Coronary artery (tissue), 2 donors: ENCODE measurements around the gene GOSR1.
"Not testable (repeated sequence)": the region's sequence is repeated elsewhere in the genome, so short reads cannot be mapped to it uniquely, and the experiment has no call there.

ENCODE experiments used
- DNase-seq: peaks from one replicate; pipeline ENCODE4 v3.0.0-alpha.2; 2017; ENCODE audit warnings: low spot score
- H3K27ac ChIP-seq, 2 donors: fragments of 200-600 bp; sonication (generic); one replicate each; pipeline ENCODE4 v1.5.1; 2016 to 2019
- H3K4me3 ChIP-seq: fragments of 200-600 bp; sonication (generic); 2 replicates; pipeline ENCODE4 v1.5.1; 2016; ENCODE audit warnings: mild to moderate bottlenecking, moderate library complexity
- TF ChIP-seq, protein P1 (sequence below): fragments of 200-600 bp; sonication (generic); IDR thresholded peaks from one replicate; pipeline ENCODE4 v1.5.1; 2019; ENCODE audit warnings: antibody characterized with exemption

Gene GOSR1

DNA sequence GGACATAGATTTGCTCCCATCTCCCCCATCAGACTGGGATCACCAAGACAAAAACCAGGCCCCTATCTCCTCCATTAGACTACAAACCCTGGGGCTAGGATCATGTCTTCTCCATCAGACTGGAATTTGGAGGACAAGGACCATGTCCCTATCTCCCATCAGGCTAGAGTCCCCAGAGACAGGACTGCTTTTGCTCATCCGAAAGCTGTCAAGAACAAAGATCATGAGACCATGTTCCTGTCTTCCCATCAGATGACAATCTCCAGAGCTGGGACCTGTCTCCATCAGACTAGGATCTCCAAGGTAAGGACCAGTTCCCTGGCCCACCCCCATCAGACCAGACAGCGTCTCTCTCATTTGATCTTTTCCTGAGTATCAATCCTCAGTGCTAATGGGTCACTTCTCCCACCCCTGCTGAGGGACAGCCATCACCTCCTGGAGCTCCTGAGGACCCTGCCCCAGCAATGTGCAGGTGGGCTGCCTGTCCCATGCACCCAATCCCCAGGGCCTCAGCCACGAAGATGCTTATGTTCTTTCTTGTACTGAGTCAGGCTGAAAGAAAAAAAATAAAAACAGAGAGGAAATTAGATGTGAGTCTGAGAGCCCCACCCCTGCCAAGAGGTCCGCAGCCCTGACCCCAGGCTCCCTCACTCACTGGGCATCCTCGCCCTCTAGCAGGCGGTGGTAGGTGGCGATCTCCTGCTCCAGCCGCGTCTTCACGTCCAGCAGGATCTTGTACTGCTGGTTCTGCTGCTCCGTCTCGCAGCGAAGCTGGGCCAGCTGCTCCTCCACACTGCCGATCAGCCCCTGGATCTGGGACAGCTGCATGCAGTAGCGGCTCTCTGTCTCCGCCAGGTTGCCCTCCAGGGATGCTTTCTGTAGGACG, 90.3 kb downstream of the GOSR1 start:
- H3K4me3 ChIP-seq: no peak overlapping the region
- TF ChIP-seq, protein P1, sequence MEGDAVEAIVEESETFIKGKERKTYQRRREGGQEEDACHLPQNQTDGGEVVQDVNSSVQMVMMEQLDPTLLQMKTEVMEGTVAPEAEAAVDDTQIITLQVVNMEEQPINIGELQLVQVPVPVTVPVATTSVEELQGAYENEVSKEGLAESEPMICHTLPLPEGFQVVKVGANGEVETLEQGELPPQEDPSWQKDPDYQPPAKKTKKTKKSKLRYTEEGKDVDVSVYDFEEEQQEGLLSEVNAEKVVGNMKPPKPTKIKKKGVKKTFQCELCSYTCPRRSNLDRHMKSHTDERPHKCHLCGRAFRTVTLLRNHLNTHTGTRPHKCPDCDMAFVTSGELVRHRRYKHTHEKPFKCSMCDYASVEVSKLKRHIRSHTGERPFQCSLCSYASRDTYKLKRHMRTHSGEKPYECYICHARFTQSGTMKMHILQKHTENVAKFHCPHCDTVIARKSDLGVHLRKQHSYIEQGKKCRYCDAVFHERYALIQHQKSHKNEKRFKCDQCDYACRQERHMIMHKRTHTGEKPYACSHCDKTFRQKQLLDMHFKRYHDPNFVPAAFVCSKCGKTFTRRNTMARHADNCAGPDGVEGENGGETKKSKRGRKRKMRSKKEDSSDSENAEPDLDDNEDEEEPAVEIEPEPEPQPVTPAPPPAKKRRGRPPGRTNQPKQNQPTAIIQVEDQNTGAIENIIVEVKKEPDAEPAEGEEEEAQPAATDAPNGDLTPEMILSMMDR: no peak
- no peak overlapping the region for H3K27ac ChIP-seq
- DNase-seq: no peak

DNA sequence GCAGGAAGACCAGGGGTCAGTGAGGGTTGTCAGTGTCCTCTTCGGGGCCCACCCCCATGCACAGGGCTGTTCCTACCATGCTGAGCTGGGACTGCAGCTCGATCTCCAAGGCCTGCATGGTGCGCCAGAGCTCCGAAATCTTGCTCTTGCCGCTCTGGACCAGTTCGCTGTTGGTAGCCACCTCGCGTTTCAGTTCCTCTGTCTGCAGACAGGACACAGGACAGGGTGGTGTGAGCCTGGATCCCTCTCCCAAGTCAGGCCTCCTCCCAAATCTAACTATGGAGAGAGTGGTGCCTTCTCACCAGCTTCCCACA, 90.9 kb downstream of the GOSR1 start:
- TF ChIP-seq, protein P1: no peak
- DNase-seq: no peak
- no peak overlapping the region for H3K4me3 ChIP-seq
- no peak overlapping the region for H3K27ac ChIP-seq

DNA sequence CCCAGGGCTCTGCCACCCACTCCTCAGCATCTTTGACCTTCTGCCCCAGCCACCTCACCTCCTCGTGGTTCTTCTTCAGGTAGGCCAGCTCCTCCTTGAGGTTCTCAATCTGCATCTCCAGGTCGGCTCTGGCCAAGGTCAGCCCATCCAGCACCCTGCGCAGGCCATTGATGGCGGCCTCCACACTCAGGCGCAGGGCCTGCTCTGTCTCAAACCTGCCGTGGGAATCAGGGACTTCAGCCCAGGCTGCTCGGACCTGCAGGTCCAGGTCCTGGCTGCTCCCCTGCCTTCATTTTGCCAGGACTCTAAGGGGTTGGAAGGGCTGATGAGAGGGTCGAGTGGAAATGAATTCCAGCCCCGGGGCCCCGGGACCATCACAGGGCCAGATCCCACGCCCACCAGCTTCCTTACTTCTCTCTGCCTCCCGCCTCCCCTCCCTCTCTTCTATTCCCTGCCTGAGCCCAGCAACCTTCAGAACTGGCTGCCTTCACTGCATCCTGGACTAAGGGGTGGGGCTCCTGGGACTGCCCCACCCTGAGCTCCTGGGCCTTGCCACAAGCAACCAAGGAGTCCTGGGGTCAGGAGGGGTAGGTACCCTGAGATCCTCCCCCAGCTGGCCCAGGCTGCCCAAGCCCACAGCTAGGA, 92.4 kb downstream of the GOSR1 start:
- H3K27ac ChIP-seq, H3K4me3 ChIP-seq, DNase-seq: not testable (repeated sequence)

DNA sequence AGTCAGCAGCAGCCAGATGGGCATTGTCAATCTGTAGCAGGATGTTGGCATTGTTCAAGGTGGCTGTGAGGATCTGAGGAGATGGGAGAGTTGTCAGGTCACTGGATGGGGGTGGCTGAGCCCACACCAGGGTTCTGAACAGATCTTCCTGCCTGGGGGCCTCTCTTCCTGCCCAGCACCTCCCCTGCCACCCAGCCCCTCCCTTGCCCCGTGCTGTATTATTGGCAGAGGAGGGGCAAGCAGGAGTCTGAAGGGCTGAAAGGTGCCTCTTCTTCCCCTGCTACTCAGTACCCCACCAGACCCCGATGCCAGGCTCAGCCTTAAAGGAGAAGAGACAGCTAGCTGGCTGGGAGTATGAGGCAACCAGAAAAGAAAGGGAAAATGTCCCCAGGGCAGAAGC, 93.0 kb downstream of the GOSR1 start:
- TF ChIP-seq, protein P1: no peak
- no peak overlapping the region for H3K4me3 ChIP-seq
- DNase-seq: no peak
- H3K27ac ChIP-seq: no peak overlapping the region

DNA sequence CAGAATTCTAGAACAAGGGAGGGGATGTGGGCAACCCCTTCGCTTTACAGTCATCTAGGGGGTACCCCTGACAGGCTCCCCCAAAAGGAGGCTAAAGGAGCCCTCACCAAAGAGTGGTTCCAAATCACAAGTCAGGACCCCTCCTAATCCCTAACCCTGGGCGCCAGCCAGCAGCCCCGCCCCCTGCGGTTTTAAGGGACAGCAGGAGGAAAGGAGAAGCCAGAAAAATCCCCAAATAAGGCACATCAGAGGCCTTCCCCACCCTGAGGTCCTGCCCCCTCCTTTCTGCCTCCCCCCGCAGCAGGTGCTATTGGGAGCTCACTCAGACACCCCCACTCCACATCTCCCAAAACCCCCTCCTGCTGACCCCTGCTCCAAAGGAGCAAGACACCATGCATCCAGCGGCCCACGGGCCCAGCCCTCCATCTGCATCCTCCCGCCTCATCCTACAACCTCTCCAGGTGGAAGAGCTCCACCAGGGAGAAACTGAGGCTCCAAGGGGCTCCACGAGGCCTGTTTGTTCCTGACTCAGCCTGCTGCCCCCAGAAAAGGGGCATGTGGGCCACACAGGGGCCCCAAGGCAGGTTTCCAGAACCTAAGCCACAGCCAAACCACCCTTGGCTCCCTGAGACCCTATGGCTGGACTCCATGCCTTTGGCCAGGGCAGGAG, 93.5 kb downstream of the GOSR1 start:
- TF ChIP-seq, protein P1: no peak
- no peak overlapping the region for H3K27ac ChIP-seq
- no peak for DNase-seq

DNA sequence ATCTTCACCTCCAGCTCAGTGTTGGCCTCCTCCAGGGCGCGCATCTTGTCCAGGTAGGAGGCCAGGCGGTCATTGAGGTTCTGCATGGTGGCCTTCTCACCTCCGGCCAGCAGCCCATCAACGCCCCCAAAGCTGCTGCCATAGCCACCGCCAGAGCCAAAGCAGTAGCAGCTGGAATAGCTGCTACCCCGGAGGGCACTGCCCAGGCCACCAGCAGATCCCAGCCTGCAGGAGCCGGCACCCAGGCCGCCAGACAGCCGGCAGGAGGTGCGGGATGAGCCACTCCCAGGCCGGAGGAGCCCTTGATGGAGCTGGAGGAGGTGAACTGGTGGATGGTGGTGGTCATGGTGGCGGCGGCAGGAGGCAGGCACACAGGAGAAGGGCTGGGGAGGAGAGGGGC, 94.2 kb downstream of the GOSR1 start:
- not testable (repeated sequence) for DNase-seq, H3K4me3 ChIP-seq, H3K27ac ChIP-seq

More for the DNA sequence above, 93.5 kb downstream of the GOSR1 start:
- no peak overlapping the region for H3K4me3 ChIP-seq

DNA sequence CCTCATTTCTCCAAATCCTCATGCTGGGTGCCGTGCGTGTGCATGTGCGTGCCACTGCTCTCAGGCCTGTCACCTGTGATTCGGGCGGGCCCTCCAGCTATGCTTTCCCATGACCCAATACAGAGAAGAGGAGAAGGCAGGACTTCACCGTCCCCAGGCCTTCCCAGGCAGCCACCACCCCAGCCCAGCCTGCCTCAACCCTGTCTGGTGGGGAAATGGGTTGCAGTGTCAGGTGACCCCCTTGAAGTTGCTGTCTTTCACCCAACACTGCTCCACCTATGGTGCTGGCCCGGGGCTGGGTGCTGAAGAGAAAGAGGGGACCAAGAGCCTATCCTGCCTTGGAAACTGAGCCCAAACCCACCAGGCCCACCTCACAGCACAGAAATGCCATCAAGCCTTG, 94.7 kb downstream of the GOSR1 start:
- no peak overlapping the region for H3K4me3 ChIP-seq
- DNase-seq: no peak
- TF ChIP-seq, protein P1: no peak
- H3K27ac ChIP-seq: no peak overlapping the region

DNA sequence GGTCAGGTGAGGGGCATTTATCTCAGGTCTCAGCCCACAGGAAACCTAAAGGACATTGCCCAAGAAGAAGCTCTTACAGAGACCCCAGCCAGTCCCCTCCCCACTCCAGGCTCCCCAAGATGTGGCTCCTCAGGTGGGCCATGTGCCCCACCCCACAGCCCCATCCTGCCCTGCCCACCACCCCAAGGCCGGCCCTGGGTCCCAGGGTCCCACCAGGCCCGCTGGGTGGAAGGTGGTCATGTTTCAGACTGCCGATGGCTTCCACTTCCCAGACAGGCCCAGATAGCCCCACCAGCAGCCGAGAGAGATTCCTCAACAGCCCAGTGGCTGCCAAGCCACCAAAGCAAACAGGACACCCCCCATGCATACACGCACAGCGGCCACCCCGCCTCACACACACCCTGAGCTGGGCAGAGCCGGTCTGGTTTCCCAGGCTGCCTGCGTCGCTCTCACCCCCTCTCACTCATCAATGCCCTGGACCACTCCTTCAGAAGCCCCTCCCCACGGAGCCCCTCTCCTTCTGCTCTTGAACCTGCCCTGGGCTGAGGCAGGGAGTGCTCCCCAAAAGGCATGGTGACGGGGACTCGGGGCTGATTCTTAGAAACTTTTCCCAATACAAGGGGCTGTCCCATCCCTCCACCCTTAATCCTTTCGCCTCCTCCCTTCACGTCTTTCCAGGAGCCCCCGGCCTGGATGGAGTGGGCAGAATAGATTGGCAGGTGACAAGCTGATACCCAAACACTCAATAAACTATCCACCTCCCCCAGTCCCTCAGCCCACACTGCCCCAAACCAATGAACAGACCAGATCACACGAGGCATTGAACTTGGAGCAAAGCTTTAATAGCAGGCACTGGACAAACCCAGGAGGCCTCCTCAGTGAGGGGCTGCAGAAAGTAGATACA, 95.7 kb downstream of the GOSR1 start:
- DNase-seq, H3K27ac ChIP-seq, H3K4me3 ChIP-seq: not testable (repeated sequence)
